BJ (cell line): ENCODE data around the gene SPTLC2. TPM values are rescaled to one million over a fixed set of nuclear protein-coding genes. Genes with fewer than 3 reads are reported as not detected.

Source experiments
- CTCF ChIA-PET: fragments of 350-600 bp; formaldehyde crosslinking; extraction: SDS; loops from one replicate; lab custom pipeline; 2021; ENCODE audit warnings: antibody characterized with exemption, inconsistent platforms; lab: Yijun Ruan, JAX
- POLR2A ChIA-PET: fragments of 300-600 bp; sonication (Branson Sonifier 250); formaldehyde crosslinking; extraction: SDS; loops from one replicate; lab custom pipeline; 2021; ENCODE audit warnings: antibody characterized with exemption; lab: Charles Lee
- DNase-seq: peaks from one replicate; pipeline ENCODE4 v3.0.0-alpha.2; 2011; ENCODE audit warnings: low read depth
- H3K27me3 ChIP-seq: 2 replicates; pipeline ENCODE4 v1.6.0; 2011; ENCODE audit warnings: low read length; ENCODE audit not compliant: control insufficient read depth, insufficient read depth
- H3K36me3 ChIP-seq: 2 replicates; pipeline ENCODE4 v1.5.1; 2011; ENCODE audit warnings: low read length; ENCODE audit not compliant: control insufficient read depth, insufficient read depth
- H3K4me3 ChIP-seq: 2 replicates; pipeline ENCODE4 v1.5.1; 2011; ENCODE audit warnings: low read depth, mild to moderate bottlenecking, control low read depth, low read length
- CTCF ChIP-seq: IDR thresholded peaks from 2 replicates; pipeline ENCODE4 v1.5.1; 2011; ENCODE audit warnings: low read depth, mild to moderate bottlenecking, control low read depth, inconsistent platforms, low read length, moderate library complexity; ENCODE audit not compliant: insufficient read depth
- polyA plus RNA-seq: library from polyadenylated mRNA; depleted of rRNA; stranded (reverse); fragments of >200 nt; gene quantifications from 2 replicates; pipeline ENCODE4 v1.2.3, GENCODE V29; 2011

SPTLC2 gene
- polyA plus RNA-seq, 1 experiment, result 38.3 TPM

GRCh38 chr14:77485256-77485655 lies 131.2 kb downstream of the SPTLC2 start:
- H3K4me3 ChIP-seq, result no peak overlapping the region
- no peaks in the 10 kb centered on the region for H3K36me3 ChIP-seq
- POLR2A ChIA-PET, result no interaction called here
- H3K27me3 ChIP-seq, result no peaks in the 10 kb centered on the region
- CTCF ChIA-PET, result no interaction called here
- no peak for DNase-seq
- no peak for TF ChIP-seq CTCF

DNA sequence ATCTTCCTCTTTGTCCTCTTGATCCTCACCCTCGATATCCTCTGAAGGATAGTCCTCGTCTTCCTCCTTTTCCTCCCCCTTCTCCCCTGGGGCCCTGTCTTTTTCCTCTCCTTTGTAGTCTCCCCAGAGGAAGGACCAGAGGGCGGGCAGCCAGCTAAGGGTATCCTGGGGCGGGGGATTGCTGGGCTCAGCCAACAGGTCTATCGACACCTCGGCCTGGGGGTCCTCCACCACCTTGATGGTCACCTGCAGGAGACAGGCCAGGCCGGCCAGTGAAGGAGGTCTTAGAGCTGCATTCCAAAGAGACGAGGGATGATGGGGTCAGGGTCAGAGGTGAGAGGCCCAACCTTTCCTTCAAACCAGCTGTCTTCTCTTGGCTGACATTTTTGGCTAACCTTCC lies 134.0 kb downstream of the SPTLC2 start:
- CTCF ChIA-PET, result interaction anchor here (0.8 kb wide), 1 partner anchor 17 kb away, joined by 3 read pairs; no protein-coding TSS in a partner anchor
- Histone ChIP-seq H3K36me3 (no peaks in the 10 kb centered on the region), H3K4me3 (no peak overlapping the region), H3K27me3 (no peaks in the 10 kb centered on the region)
- DNase-seq, result no peak
- no peak for TF ChIP-seq CTCF
- POLR2A ChIA-PET, result no interaction called here

DNA sequence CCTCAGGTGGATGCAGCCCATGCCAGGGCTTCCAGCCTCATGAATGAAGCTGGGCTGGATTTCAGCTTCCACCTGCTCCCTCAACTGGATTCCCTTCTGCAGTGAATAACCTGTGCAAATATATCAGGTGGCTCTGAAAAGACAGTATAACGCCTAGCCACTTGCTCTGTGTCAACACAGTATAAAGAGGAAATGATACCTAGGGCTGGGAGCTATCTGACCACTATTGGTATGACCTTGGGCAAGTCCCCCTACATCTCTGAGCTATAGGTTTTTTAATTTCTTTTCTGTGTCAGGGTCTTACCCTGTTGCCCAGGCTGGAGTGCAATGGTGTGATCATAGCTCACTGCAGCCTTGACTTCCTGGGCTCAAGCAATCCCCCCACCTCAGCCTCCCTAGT lies 137.6 kb downstream of the SPTLC2 start:
- no peak for TF ChIP-seq CTCF
- POLR2A ChIA-PET, result no interaction called here
- peaks cover 3% of the 10 kb centered on the region; the same call in 1 of the 2 replicates for H3K27me3 ChIP-seq
- DNase-seq, result no peak
- CTCF ChIA-PET, result interaction anchor here (1.4 kb wide), 1 partner anchor 71 kb away, joined by 4 read pairs; no protein-coding TSS in a partner anchor
- H3K4me3 ChIP-seq, result no peak overlapping the region
- H3K36me3 ChIP-seq, result no peaks in the 10 kb centered on the region

- TF ChIP-seq CTCF, result no peak
- no peak for DNase-seq
- H3K27me3 ChIP-seq, result peaks cover 3% of the 10 kb centered on the region; the same call in 1 of the 2 replicates
- no peak overlapping the region for H3K4me3 ChIP-seq
- ChIA-PET CTCF (interaction anchor here (1.4 kb wide), 1 partner anchor 19 kb away, joined by 5 read pairs; no protein-coding TSS in a partner anchor), POLR2A (no interaction called here)
- H3K36me3 ChIP-seq, result no peaks in the 10 kb centered on the region
Measured at GRCh38 chr14:77478029-77478428, 138.4 kb downstream of the SPTLC2 start.

- no peak for TF ChIP-seq CTCF
- no peak overlapping the region for H3K4me3 ChIP-seq
- CTCF ChIA-PET, result interaction anchor here (8.2 kb wide), 1 partner anchor 16 kb away, joined by 38 read pairs; the partner anchor contains the start of gene AHSA1
- POLR2A ChIA-PET, result no interaction called here
- no peaks in the 10 kb centered on the region for H3K36me3 ChIP-seq
- peaks cover 8% of the 10 kb centered on the region; the same call in 1 of the 2 replicates for H3K27me3 ChIP-seq
- no peak for DNase-seq
Measured at GRCh38 chr14:77475432-77476115, 140.9 kb downstream of the SPTLC2 start.
